Neuron (in vitro differentiated cells): ENCODE measurements around the gene GRIK1.

Experiments
- H2AFZ ChIP-seq: one replicate; pipeline ENCODE4 v1.6.1; 2013; ENCODE audit warnings: low read depth, mild to moderate bottlenecking, inconsistent platforms, low read length, moderate library complexity
- H3K27me3 ChIP-seq: one replicate; pipeline ENCODE4 v1.6.1; 2013; ENCODE audit warnings: low read length; ENCODE audit not compliant: insufficient read depth
- H3K36me3 ChIP-seq: one replicate; pipeline ENCODE4 v1.6.1; 2013; ENCODE audit warnings: low read length; ENCODE audit not compliant: insufficient read depth
- H3K4me1 ChIP-seq: one replicate; pipeline ENCODE4 v1.6.1; 2013; ENCODE audit warnings: low read length; ENCODE audit not compliant: insufficient read depth
- H3K4me3 ChIP-seq: 2 replicates; pipeline ENCODE4 v1.5.1; 2013; ENCODE audit warnings: mild to moderate bottlenecking, low read length, moderate library complexity
- H3K9me3 ChIP-seq: one replicate; pipeline ENCODE4 v1.6.1; 2013; ENCODE audit warnings: low read length

GRIK1 gene

DNA sequence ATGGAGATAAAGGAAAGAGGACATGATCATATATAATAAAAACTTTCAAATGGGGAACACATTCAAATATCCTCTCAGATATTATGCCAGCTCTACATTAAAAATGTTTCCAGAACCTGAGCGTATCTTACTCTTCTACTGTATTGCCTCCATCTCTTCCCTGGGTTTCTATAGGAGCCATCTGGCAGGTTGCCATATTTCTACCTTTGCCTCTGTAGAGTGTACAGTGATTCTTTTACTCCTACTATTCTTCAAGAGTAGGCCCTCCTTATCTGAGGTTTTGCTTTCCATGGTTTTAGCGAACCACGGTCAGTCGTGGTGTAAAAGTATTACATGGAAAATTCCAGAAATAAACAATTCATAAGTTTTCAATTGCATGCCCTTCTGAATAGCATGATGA is 259.5 kb downstream of the GRIK1 start:
- no peaks in the 10 kb centered on the region for H3K36me3 ChIP-seq
- peaks cover 5% of the 10 kb centered on the region for H3K4me1 ChIP-seq
- no peak overlapping the region for H3K4me3 ChIP-seq
- no peaks in the 10 kb centered on the region for H3K27me3 ChIP-seq
- no peak overlapping the region for H2AFZ ChIP-seq
- H3K9me3 ChIP-seq, result peaks cover 2% of the 10 kb centered on the region

DNA sequence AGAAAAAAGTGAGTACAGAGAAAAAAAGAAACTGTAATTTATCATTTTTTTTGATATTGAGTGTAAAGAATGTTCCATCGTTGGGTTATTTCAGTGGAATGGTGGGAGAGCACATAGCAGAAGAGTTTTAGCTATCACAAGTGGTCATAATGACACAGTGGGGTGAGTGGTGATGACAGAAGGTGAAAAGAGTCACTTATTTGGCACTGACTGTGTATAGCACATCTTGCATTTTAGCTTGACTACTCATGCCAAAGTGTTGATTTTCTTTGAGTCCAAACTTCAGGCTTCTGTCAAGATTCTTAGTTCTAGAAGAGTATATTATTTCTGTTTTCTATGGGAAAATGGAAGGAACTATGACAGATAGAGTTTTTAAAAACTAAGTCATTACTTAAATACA is 261.2 kb downstream of the GRIK1 start:
- H3K27me3 ChIP-seq, result no peaks in the 10 kb centered on the region
- no peaks in the 10 kb centered on the region for H3K36me3 ChIP-seq
- H3K4me3 ChIP-seq, result no peak overlapping the region
- no peak overlapping the region for H2AFZ ChIP-seq
- H3K4me1 ChIP-seq, result peaks cover 5% of the 10 kb centered on the region
- H3K9me3 ChIP-seq, result peaks cover 2% of the 10 kb centered on the region

DNA sequence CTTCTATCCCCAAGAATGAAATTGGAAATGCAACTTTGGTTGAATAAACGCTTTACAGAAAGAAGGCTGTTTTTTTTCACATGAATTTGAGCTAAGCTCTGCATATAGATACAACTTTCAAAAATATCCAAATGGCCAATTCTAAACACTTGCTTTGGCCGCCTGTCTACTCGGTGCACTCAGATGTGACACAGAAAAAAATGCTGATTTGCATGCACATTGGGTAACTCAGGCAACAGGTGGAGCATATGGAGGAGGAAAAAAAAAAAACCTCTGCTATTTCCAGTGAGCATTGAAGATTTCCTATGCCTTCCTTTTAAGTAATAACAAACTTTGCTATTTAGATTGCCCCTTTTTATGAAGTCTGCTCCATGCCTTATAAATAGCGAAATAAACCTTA is 262.5 kb downstream of the GRIK1 start:
- Histone ChIP-seq H3K36me3 (no peaks in the 10 kb centered on the region), H3K27me3 (no peaks in the 10 kb centered on the region), H3K4me1 (peaks cover 5% of the 10 kb centered on the region), H3K9me3 (no peaks in the 10 kb centered on the region), H3K4me3 (no peak overlapping the region), H2AFZ (no peak overlapping the region)

- H3K27me3 ChIP-seq, result no peaks in the 10 kb centered on the region
- no peak overlapping the region for H2AFZ ChIP-seq
- H3K4me1 ChIP-seq, result peaks cover 5% of the 10 kb centered on the region
- H3K9me3 ChIP-seq, result no peaks in the 10 kb centered on the region
- H3K4me3 ChIP-seq, result no peak overlapping the region
- H3K36me3 ChIP-seq, result no peaks in the 10 kb centered on the region
Measured at GRCh38 chr21:29676395-29676794, 263.4 kb downstream of the GRIK1 start.

DNA sequence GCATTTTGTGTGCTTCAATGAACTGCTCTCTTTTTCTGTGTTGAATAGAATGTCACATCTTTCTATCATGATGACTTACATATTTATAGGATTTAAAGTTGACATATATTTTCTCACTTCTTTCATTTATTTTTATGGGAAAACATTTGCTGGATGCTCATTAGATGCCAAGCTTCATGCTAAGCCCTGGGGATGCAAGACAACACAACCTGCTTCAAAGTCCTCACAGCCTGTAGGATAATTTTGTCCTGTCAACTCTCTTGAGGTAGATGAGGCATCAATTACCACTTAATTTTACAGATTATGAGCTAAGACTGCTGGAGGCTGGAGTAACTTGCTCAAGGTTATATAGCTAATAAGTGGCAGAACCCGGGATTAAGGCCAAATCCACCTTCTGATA is 264.3 kb downstream of the GRIK1 start:
- H3K9me3 ChIP-seq, result no peaks in the 10 kb centered on the region
- H3K4me1 ChIP-seq, result peaks cover 5% of the 10 kb centered on the region
- H3K4me3 ChIP-seq, result no peak overlapping the region
- H2AFZ ChIP-seq, result no peak overlapping the region
- no peaks in the 10 kb centered on the region for H3K36me3 ChIP-seq
- H3K27me3 ChIP-seq, result no peaks in the 10 kb centered on the region

GRCh38 chr21:29674343-29674742 is 265.5 kb downstream of the GRIK1 start:
- no peaks in the 10 kb centered on the region for H3K36me3 ChIP-seq
- H3K27me3 ChIP-seq, result no peaks in the 10 kb centered on the region
- peaks cover 5% of the 10 kb centered on the region for H3K4me1 ChIP-seq
- H3K4me3 ChIP-seq, result no peak overlapping the region
- no peak overlapping the region for H2AFZ ChIP-seq
- H3K9me3 ChIP-seq, result no peaks in the 10 kb centered on the region

DNA sequence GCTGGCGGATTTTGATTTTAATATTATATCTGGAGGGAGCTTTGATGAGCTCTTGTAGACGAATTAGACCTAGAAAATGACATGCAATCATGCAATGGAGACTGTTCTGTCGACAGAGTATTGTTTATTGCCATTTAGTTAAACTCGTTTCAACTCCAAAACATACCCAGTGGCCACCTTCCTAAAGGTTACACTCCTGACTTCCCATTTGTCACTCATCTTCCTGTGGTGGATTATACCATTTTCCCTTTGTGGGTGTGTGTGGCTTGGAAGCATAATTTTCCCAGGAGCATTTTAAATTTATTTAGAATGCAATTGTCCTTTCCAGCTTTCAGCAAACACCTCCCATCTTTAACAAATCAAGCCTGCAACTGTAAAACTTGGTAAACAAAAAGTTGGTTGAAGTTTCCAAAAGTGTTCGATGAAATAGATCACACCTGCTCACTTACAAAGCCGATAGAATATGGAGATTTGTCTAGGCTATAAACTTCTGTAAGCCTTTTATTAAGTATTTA is 266.6 kb downstream of the GRIK1 start:
- Histone ChIP-seq H3K9me3 (no peaks in the 10 kb centered on the region), H3K4me1 (peaks cover 5% of the 10 kb centered on the region), H3K4me3 (no peak overlapping the region), H3K27me3 (no peaks in the 10 kb centered on the region), H2AFZ (no peak overlapping the region), H3K36me3 (no peaks in the 10 kb centered on the region)

- H2AFZ ChIP-seq, result no peak overlapping the region
- H3K4me3 ChIP-seq, result no peak overlapping the region
- H3K9me3 ChIP-seq, result no peaks in the 10 kb centered on the region
- peaks cover 5% of the 10 kb centered on the region for H3K4me1 ChIP-seq
- no peaks in the 10 kb centered on the region for H3K27me3 ChIP-seq
- no peaks in the 10 kb centered on the region for H3K36me3 ChIP-seq
Measured at GRCh38 chr21:29671728-29672127, 268.1 kb downstream of the GRIK1 start.

DNA sequence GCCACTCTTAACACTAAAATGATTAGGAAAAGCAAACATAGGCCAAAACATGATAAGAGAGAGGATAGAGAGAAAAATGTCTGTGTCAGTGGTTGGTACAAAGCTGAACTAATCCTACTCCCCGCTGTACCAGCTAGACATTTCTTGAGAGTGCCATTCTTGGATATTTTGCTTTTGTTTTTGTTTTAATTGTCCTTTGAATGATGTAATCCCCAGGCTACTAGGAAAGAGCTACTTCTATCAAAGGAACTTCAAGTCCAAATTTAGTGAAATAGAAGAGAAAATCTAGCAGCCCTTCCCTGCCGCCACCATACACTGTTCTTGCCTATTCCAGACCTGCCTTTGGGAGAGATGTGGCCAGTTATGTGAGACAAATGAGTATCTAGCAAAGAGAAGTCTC is 269.6 kb downstream of the GRIK1 start:
- no peaks in the 10 kb centered on the region for H3K4me1 ChIP-seq

DNA sequence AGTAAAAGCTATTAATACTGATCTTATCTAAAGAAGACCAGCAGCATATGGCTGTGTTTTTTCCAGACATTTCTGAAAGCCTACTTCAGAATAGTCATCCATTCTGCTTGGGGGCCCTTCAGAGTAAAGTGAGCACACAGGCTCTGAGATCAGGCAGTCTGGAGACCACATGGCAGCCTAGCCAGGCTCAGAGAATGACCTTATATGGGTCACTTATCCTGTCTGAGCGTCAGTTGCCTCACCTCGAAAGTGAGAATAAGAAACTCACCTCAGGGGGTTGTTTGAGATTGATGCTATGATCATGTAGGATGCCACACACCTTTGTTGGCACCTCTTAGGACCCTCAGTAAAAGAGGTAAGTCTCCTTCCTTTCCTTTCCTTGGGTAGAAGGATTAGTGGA is 270.4 kb downstream of the GRIK1 start:
- no peaks in the 10 kb centered on the region for H3K9me3 ChIP-seq
- no peaks in the 10 kb centered on the region for H3K4me1 ChIP-seq
- H3K36me3 ChIP-seq, result no peaks in the 10 kb centered on the region
- no peak overlapping the region for H2AFZ ChIP-seq
- no peak overlapping the region for H3K4me3 ChIP-seq
- H3K27me3 ChIP-seq, result no peaks in the 10 kb centered on the region

More for the DNA sequence above, 269.6 kb downstream of the GRIK1 start:
- Histone ChIP-seq H2AFZ (no peak overlapping the region), H3K27me3 (no peaks in the 10 kb centered on the region), H3K4me3 (no peak overlapping the region), H3K36me3 (no peaks in the 10 kb centered on the region), H3K9me3 (no peaks in the 10 kb centered on the region)

GRCh38 chr21:29667651-29668050 is 272.1 kb downstream of the GRIK1 start:
- Histone ChIP-seq H3K9me3 (no peaks in the 10 kb centered on the region), H3K4me1 (no peaks in the 10 kb centered on the region), H3K27me3 (no peaks in the 10 kb centered on the region), H3K36me3 (no peaks in the 10 kb centered on the region), H3K4me3 (no peak overlapping the region), H2AFZ (no peak overlapping the region)

- Histone ChIP-seq H3K36me3 (no peaks in the 10 kb centered on the region), H3K4me3 (no peak overlapping the region), H2AFZ (no peak overlapping the region), H3K4me1 (no peaks in the 10 kb centered on the region), H3K27me3 (no peaks in the 10 kb centered on the region), H3K9me3 (no peaks in the 10 kb centered on the region)
Measured at GRCh38 chr21:29664615-29665014, 275.2 kb downstream of the GRIK1 start.

GRCh38 chr21:29661672-29662442 is 277.9 kb downstream of the GRIK1 start:
- Histone ChIP-seq H3K4me3 (no peak overlapping the region), H3K36me3 (no peaks in the 10 kb centered on the region), H3K4me1 (no peaks in the 10 kb centered on the region), H3K27me3 (no peaks in the 10 kb centered on the region), H2AFZ (no peak overlapping the region), H3K9me3 (no peaks in the 10 kb centered on the region)
